Testis (tissue), 3 donors: Measurements from ENCODE around the gene DAB2. TPM values are rescaled to one million over a fixed set of nuclear protein-coding genes. Genes with fewer than 3 reads are reported as not detected.

Source experiments
- DNase-seq: peaks from one replicate; pipeline ENCODE4 v3.0.0-alpha.2; 2019
- H3K27ac ChIP-seq, 2 donors: fragments of 200-600 bp; sonication (generic); one replicate each; pipeline ENCODE4 v1.5.1; 2019
- H3K27me3 ChIP-seq: fragments of 200-600 bp; sonication (generic); one replicate; pipeline ENCODE4 v1.5.1; 2019
- H3K36me3 ChIP-seq: fragments of 200-600 bp; sonication (generic); one replicate; pipeline ENCODE4 v1.5.1; 2017; ENCODE audit warnings: low read depth; ENCODE audit errors: missing control alignments
- H3K4me1 ChIP-seq: fragments of 200-600 bp; sonication (generic); one replicate; pipeline ENCODE4 v1.5.1; 2019
- H3K4me3 ChIP-seq, 2 donors: fragments of 200-600 bp; sonication (generic); one replicate each; pipeline ENCODE4 v1.5.1; 2017 to 2019
- H3K9me3 ChIP-seq: fragments of 200-600 bp; sonication (generic); one replicate; pipeline ENCODE4 v1.5.1; 2017
- POLR2A ChIP-seq: fragments of 450-650 bp; IDR thresholded peaks from one replicate; pipeline ENCODE4 v1.6.1; 2017; ENCODE audit warnings: antibody characterized with exemption, mild to moderate bottlenecking, moderate library complexity
- WGBS, 2 donors: methylation state at CpG; one replicate each; pipeline ENCODE4 v1.1.5; 2018; 5-methylcytosine and 5-hydroxymethylcytosine counted together
- intact Hi-C: fragments of 100-400 bp; cut with DNase I; formaldehyde crosslinking; loops from one replicate; pipeline ENCODE4 v1.15.1; 2023; ENCODE audit warnings: low total_unique reads
- polyA plus RNA-seq: library from polyadenylated mRNA; stranded (reverse); fragments of 350-450 nt; fragmentation: Illumina TruSeq; extraction: RNeasy Lipid Tissue Mini Kit (QIAGEN cat#74804); gene quantifications from one replicate; pipeline ENCODE4 v1.2.3, GENCODE V29; 2014; ENCODE audit warnings: low read depth, low replicate concordance; ENCODE audit not compliant: insufficient read depth
- total RNA-seq, 2 donors: library from RNA; depleted of rRNA; stranded (reverse); fragments of >200 nt; gene quantifications; one replicate each; pipeline ENCODE4 v1.2.3, GENCODE V29; 2016
- TF ChIP-seq, protein P1 (sequence below), 3 experiments: fragments of 450-650 bp in 2 of 3; fragments of 200-600 bp in 1 of 3; sonication (generic) in 1 of 3; IDR thresholded peaks; one replicate each; pipeline ENCODE4 v1.5.1; 2016 to 2019; ENCODE audit warnings: antibody characterized with exemption in 3 of 3, mild to moderate bottlenecking in 2 of 3, moderate library complexity in 1 of 3

DAB2 gene
- total and polyA plus RNA-seq, 3 donors from 2014 or later = 12.9 to 56.2 (median 29.7) TPM

- Histone ChIP-seq H3K36me3 (no peaks in the 10 kb centered on the region), H3K4me1 (peaks cover 5% of the 10 kb centered on the region), H3K9me3 (no peaks in the 10 kb centered on the region), H3K27me3 (no peaks in the 10 kb centered on the region), H3K27ac (no peak overlapping the region), H3K4me3 (no peak overlapping the region)
- intact Hi-C loops = no loop called here
- DNase-seq = no peak
- TF ChIP-seq POLR2A = no peak
- TF ChIP-seq, protein P1, sequence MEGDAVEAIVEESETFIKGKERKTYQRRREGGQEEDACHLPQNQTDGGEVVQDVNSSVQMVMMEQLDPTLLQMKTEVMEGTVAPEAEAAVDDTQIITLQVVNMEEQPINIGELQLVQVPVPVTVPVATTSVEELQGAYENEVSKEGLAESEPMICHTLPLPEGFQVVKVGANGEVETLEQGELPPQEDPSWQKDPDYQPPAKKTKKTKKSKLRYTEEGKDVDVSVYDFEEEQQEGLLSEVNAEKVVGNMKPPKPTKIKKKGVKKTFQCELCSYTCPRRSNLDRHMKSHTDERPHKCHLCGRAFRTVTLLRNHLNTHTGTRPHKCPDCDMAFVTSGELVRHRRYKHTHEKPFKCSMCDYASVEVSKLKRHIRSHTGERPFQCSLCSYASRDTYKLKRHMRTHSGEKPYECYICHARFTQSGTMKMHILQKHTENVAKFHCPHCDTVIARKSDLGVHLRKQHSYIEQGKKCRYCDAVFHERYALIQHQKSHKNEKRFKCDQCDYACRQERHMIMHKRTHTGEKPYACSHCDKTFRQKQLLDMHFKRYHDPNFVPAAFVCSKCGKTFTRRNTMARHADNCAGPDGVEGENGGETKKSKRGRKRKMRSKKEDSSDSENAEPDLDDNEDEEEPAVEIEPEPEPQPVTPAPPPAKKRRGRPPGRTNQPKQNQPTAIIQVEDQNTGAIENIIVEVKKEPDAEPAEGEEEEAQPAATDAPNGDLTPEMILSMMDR (IDR thresholded peaks at IDR 0.05) = no peak
- 53 to 59% methylated on average over 3 of the region's 3 CpGs for WGBS, 2 donors
These were observed 15.6 kb upstream of the DAB2 start for GRCh38 chr5:39440192-39440957.

DNA sequence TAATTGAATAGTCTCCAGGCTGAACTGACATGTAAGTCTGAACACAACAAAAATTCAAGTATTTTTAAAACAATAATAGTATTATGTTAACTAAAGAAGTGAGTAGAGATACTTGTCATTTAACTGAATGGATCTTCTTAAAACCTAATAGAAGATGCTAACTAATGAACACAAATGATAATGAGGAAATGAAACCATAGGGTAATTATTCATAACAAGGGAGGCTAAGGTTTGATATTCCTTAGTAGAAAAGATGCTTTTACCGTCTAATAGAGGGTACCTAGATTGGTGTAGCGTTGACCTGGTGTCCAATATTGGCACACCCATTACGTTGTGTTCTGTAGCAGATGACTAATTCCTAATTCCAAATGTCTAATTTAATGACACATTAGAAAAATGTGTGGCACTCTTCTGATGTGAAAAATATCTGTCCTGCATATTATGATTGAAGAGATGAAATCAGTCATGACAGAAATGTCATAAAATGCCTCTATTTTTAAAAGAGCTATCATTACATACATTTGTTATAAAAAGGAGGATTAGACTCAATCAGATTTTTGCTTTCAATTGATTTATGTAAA lies 14.9 kb upstream of the DAB2 start:
- H3K27me3 ChIP-seq = no peaks in the 10 kb centered on the region
- TF ChIP-seq, protein P1 (IDR thresholded peaks at IDR 0.05) = no peak
- TF ChIP-seq POLR2A = no peak
- no peaks in the 10 kb centered on the region for H3K36me3 ChIP-seq
- H3K4me3 ChIP-seq = no peak overlapping the region
- no peak overlapping the region for H3K27ac ChIP-seq
- WGBS, 2 donors = 90 to 92% methylated on average over 3 of the region's 3 CpGs
- peaks cover 5% of the 10 kb centered on the region for H3K4me1 ChIP-seq
- intact Hi-C loops = no loop called here
- no peaks in the 10 kb centered on the region for H3K9me3 ChIP-seq
- no peak for DNase-seq

DNA sequence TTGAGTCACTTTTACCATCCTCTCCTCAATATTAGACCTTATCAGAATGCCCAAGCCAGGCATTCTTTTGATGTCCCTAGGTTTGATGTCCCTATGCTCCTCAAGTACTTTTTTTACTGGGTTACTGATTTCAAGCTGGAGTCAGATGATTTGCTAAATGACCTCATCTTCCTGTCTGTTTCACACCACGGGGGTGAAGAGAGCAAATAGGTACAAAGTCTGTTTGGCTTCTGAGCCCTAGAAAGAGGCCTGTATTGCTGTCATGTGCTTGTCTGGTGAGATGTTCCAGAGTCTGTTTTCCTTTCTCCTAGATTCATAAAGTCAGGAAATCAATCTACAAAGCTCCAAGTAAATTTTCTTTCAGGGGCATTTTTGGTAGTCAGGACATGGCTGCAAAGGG lies 12.7 kb upstream of the DAB2 start:
- Histone ChIP-seq H3K27ac (no peak overlapping the region), H3K4me1 (peaks cover 5% of the 10 kb centered on the region), H3K9me3 (no peaks in the 10 kb centered on the region), H3K36me3 (no peaks in the 10 kb centered on the region), H3K27me3 (no peaks in the 10 kb centered on the region), H3K4me3 (no peak overlapping the region)
- 46 to 50% methylated on average over 1 of the region's 1 CpG for WGBS, 2 donors
- no peak for TF ChIP-seq POLR2A
- TF ChIP-seq, protein P1 (IDR thresholded peaks at IDR 0.05) = no peak
- intact Hi-C loops = no loop called here
- no peak for DNase-seq

DNA sequence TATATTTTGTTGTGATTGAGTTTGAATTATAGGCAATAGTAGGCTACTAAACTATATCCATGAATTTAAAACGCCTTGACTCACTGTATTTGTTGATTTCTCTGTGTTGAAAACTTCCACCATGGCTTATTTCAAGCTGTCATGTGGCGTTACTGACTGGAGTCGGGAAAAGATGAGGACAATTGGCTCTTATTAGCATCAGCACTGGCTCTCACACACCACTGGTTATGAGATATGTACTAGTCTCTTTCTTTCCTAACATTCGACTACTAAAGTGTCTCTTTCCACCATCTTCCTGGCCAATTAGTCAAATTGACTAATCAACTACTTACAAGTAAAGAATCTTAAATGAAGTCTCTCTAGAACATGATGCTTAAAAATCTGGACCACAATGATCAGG lies 9.1 kb upstream of the DAB2 start:
- intact Hi-C loops = no loop called here
- Histone ChIP-seq H3K9me3 (no peaks in the 10 kb centered on the region), H3K36me3 (no peaks in the 10 kb centered on the region), H3K4me1 (no peaks in the 10 kb centered on the region), H3K4me3 (no peak overlapping the region), H3K27ac (no peak overlapping the region), H3K27me3 (no peaks in the 10 kb centered on the region)
- 50 to 70% methylated on average over 4 of the region's 4 CpGs for WGBS, 2 donors
- DNase-seq = no peak
- TF ChIP-seq, protein P1 (IDR thresholded peaks at IDR 0.05) = no peak
- TF ChIP-seq POLR2A = no peak
